ENCODE results near the gene SLC35B3.
"Not testable (repeated sequence)": the region's sequence is repeated elsewhere in the genome, so short reads cannot be mapped to it uniquely, and the experiment has no call there.

Gene SLC35B3

DNA sequence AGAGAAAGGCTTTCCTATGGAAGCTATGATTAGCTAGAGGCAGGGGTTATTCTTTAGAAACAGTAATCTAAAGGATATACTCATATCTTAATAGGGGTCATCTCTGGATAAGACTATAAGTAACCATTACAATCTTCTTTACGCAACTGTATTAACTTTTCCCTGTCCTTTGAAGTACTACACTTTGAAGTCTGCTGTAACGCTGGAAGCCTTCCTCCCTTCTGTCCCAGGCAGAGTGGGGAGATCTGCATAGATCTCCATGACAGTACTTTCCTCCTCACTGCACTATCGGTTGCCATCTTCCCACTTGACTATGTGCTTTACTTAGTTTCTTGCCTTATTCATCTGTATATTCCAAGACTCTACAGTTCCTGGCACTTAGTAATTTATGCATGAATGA is 20.1 kb downstream of the SLC35B3 start:
- no peak for DNase-seq (ENCODE audit: low read depth in 2 of 2)

DNA sequence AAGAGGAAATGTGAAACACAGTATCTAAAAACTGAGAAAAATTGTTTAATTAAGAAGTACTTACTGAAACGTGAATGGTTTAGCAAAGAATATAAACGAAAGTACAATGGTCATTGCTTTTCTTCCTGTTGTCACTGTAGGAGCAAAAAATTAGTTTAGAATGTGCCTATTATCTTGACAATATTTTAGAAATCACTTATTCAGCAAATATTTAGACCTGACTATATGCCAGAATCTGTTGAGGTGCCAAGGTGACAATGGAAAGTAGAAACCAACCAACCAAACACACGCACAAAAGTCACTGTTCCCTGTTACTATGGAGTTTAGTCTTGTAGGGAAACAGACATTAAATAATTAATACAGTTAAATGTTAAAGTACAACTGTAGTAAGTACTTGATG is 20.5 kb downstream of the SLC35B3 start:
- DNase-seq (ENCODE audit: low read depth in 2 of 2) = no peak

GRCh38 chr6:8405946-8406345 is 29.4 kb downstream of the SLC35B3 start:
- DNase-seq (ENCODE audit: low read depth in 2 of 2) = not testable (repeated sequence)

- DNase-seq (ENCODE audit: low read depth in 2 of 2) = no peak
Observed at GRCh38 chr6:8402546-8402945, 32.8 kb downstream of the SLC35B3 start.

GRCh38 chr6:8400663-8401062 is 34.7 kb downstream of the SLC35B3 start:
- DNase-seq (ENCODE audit: low read depth in 2 of 2) = no peak

DNA sequence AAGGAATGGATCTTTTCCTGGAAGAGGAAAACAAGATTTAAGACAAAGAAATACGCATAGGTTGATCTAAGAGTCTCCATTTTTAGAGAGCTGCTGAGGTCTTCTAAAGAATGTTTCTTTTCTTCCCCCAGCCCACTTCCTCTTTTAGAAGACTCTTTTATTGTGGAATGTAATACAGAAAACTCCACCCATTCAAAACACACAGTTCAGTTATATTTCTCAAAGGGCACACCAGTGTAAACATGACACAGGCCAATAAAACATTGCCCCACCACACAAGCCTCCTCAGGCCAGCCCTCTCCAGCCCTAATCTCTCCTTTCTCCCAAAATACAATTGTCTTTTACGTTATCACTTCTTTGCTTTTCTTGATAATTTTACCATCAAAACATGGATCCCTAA is 42.8 kb downstream of the SLC35B3 start:
- no peak for DNase-seq (ENCODE audit: low read depth in 2 of 2)

- DNase-seq (ENCODE audit: low read depth in 2 of 2) = no peak
Observed at GRCh38 chr6:8391934-8392333, 43.4 kb downstream of the SLC35B3 start.

DNA sequence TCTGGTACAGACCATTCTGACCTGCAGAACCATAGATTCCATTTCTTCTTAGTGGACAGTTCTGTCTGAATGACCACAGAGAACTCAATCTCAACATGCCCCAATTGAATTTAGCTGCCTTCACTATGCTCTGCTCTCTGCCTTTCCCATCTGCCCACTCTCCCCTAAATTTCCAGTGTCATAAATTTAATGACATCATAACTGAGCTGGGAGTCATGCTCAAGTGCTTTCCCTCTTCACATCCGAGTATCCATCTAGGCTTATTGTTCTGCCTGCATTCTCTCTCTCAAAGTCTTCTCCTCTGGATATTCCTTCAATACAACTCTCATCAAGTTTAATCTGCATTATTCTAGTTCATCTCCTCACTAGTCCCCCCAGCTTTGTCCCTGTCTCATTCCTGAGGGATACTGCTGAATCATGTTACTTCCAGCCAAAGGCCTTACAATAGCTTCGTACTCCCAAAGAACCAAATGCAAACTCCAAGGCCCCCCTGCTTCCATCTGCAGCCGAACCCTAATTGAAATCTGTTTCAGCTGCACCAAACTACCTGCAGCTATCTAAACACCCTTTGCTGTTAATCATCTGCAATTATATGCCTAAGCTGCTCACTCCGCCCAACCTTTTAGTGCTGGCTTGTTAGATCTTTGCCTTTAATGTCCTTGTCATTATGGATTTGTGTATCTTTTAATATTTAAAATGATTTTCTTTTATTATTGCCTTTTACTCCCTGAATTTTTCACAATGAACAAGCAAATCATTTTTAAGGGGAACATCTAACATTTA is 46.1 kb downstream of the SLC35B3 start:
- no peak for DNase-seq (ENCODE audit: low read depth in 2 of 2)

GRCh38 chr6:8387942-8388437 is 47.4 kb downstream of the SLC35B3 start:
- no peak for DNase-seq (ENCODE audit: low read depth in 2 of 2)

- DNase-seq (ENCODE audit: low read depth in 2 of 2) = no peak
Observed at GRCh38 chr6:8383584-8383983, 51.8 kb downstream of the SLC35B3 start.

- no peak for DNase-seq (ENCODE audit: low read depth in 2 of 2)
Observed at GRCh38 chr6:8382434-8382833, 52.9 kb downstream of the SLC35B3 start.

- DNase-seq (ENCODE audit: low read depth in 2 of 2) = no peak
Observed at GRCh38 chr6:8375916-8376315, 59.4 kb downstream of the SLC35B3 start.

Data from stimulated activated CD8-positive, alpha-beta memory T cell treated with anti-CD3 and anti-CD28 coated beads, Interleukin-2, amount 100 ng/mL, for 1 hour (primary cell).